LNCaP clone FGC (cell line): Measurements from ENCODE around the gene BTBD17.

Experiments
- DNase-seq: peaks from one replicate; pipeline ENCODE4 v3.0.0-alpha.2; 2011; ENCODE audit warnings: low read depth
- H3K4me3 ChIP-seq: 2 replicates; pipeline ENCODE4 v1.5.1; 2011; ENCODE audit warnings: mild to moderate bottlenecking, low read depth, low read length, control low read depth
- CTCF ChIP-seq: IDR thresholded peaks from 2 replicates; pipeline ENCODE4 v1.5.1; 2012; ENCODE audit warnings: mild to moderate bottlenecking; ENCODE audit not compliant: control insufficient read depth, insufficient read depth; ENCODE audit errors: extremely low read depth

The BTBD17 gene

DNA sequence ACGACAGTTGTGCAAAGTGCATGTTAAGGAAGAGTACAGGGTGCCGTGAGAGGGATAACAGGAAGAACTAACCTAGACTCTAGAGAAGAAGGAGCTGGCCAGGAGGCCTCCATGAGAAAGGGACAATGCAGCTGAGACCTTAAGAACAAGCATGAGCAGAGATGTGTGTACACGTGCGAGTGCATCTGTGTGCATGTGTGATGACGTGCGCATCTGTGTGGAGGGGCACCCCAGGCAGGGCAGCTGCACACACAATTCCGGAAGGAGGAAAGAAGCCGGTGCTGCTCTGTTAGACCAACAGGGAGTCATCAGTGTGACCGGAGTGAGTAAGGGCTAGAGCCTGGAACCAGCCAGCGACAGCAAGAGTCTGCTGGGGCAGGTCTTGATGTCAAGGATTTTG is 43.3 kb downstream of the BTBD17 start:
- no peak for TF ChIP-seq CTCF
- H3K4me3 ChIP-seq, result no peak overlapping the region
- DNase-seq, result no peak

DNA sequence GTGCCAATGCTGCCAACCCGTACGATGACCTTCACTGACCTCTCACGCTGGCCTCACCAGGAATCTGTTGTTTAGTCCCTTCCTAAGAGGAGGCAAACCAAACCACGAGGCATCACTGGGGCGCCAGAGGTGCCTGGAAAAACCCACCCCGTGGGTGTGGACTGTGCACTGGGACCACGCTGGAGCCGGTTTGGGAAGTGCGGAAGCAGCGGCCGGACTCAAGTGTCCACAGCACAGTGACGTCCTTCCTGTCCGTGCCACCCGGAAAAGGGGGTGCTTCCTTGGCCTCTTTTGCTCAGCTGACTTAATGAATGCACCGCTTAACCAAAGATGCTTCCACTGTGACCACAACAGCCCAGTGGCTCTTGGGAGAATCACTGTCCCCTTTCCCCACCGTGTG is 44.6 kb downstream of the BTBD17 start:
- H3K4me3 ChIP-seq, result no peak overlapping the region
- no peak for DNase-seq
- TF ChIP-seq CTCF, result no peak

DNA sequence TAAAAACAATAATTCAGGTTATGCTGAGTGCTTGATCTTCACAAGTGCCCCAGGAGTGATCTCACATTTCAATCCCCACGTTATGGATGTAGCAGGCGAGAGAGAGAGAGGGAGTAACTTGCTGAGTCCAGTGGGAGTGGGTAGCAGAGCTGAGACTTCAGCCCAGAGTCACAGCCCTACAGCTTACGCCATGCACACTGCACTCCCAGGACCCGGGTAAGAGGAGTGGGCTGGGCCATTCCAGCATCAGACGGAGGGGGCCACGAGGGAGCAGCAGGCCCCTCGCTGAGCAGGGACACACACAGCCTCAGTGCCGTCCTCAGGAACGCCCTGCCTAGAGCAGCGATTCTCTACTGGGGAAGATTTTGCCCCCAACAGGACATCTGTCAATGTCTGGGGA is 45.4 kb downstream of the BTBD17 start:
- H3K4me3 ChIP-seq, result no peak overlapping the region
- no peak for TF ChIP-seq CTCF
- DNase-seq, result no peak

DNA sequence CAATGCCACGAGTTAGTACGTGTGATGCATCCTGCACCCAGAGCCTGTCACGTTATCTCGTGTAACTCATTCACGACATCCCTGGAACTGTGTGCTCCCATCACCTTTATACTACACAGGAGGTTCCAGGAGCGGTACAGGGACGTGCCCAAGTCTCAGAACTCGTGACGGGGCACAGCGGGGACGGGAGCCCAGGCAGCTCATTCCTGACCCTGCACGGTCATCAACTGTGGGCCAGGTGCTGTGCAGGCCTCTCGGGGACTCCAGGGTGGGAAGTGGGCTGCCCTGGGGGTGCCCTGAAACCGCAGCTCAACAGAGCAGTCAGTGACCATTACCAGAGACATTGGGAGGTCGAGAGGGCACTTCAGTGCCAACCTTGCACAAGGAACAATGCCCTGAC is 46.8 kb downstream of the BTBD17 start:
- no peak for DNase-seq
- H3K4me3 ChIP-seq, result no peak overlapping the region
- no peak for TF ChIP-seq CTCF

- H3K4me3 ChIP-seq, result no peak overlapping the region
- no peak for DNase-seq
- TF ChIP-seq CTCF, result no peak
Observed at GRCh38 chr17:74309902-74310301, 51.8 kb downstream of the BTBD17 start.

- DNase-seq, result no peak
- TF ChIP-seq CTCF, result no peak
- no peak overlapping the region for H3K4me3 ChIP-seq
Observed at GRCh38 chr17:74307984-74308773, 53.5 kb downstream of the BTBD17 start.
